GM15510 (cell line): Measurements from ENCODE around the gene OGFR.

Experiments
- POLR2A ChIP-seq: IDR thresholded peaks from 3 replicates; pipeline ENCODE4 v1.6.1; 2011; ENCODE audit warnings: borderline replicate concordance; ENCODE audit not compliant: insufficient read length; ENCODE audit errors: extremely low read depth

OGFR gene

GRCh38 chr20:62787866-62788265 lies 16.8 kb upstream of the OGFR start:
- TF ChIP-seq POLR2A, result no peak

DNA sequence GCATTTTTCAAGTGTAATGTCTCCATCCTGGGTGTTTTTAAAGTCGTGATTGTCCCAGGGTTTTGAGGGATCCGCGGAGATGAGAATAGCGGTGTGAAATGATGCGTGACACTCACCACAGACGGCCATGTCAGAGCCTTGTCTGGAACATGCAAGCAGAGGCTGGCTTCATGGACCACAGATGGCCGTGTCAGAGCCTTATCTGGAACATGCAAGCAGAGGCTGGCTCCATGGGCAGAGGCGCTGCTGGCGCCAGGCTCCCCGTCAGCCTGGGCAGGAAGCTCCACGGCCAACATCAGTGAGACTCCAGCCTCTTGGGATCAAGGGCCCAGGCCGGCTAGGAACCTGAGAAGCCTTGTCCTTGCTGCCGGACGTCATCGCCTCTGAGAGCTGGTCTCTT lies 16.0 kb upstream of the OGFR start:
- no peak for TF ChIP-seq POLR2A

DNA sequence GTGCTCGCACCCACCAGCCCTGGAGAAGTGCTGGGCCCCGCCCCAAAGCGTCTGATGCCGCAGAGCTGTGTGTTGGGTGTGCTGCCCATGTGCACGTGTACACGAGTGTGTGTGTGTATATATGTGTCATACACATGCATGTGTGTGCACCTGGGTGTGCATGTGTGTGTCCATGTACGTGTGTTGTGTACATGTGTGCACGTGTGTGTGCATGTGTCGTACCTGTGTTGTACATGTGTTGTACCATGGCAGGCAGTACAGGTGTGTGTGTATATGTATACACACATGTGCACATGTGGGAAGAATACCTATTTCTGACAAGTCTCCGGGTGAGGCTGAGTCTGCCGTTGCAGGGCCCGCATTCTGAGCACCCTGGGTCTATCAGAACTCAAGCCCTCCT lies 14.6 kb upstream of the OGFR start:
- no peak for TF ChIP-seq POLR2A

DNA sequence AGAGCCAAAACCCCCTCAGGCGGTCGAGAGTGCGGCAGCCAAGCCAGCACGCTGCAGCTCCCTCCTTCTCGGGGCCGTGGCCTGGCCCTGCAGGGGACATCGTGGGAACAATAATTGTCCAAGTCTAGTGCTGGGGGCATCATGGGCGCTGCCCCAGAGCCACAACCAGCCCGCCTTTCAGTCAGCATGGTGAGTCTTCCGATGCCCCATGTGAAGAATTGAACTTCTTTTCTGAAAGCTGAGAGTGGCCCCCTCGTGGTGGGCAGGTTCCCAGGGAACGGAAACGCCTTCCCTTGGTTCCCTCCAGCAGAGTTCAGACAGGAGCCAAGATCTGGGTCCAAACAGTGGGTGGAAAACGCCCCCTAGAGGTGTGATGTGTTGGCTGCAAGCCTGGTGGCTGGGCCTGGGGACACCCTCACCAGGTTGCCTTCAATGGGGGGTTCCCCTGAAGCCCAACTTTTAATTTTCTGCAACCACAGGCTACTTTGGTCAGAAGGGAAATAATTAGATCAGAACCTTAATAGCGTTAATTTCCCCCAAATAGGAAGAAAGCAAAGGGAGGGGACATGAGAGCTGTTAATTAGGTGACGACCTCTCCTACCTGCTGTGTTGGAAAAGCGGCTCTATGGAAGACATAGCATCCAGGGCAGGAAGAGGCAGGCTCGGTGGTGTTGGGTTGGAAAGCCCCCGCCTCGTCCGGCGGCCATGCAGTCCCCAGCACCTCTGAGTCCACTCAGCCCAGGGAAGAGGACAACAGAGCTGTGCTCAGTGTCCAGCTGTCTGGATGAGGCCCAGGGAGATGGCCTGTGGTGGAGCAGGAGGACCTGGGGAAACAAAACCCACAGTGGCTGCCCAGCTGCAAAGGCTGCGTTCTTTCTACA lies 13.1 kb upstream of the OGFR start:
- no peak for TF ChIP-seq POLR2A

DNA sequence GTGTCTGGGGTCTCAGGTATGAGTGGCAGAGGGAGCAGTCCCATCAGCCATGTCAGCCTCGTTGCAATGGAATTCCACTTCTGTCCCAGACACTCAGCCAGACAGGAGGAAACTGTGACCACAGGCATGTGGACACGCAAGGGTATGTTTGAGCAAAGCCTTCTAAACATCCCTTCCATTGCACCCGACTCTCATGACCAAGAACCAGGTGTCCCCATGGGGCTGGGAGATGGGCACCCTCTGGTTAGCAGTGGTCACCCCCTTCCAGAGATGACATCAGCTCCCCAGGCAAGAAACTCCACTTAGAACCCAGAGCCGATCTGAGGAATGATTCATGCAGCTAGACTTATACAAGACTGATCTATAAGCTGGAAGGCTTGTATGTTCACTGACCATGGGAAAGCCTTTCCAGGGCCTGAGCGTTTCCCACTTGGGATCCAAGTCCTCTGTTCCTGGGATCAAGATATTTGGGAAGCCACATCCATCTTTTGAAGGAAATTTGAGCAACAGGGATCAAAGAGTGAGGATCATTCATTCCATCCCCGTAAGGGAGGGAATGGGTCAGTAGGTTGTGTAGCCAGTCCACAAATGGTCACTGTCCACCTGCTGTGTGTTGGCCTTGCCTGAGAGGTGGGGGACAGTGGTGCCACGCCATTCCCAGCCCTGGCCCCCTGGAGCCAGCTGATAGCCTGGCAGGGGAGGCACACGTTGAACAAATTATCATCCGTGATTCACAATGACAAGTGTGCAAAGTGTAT lies 12.3 kb upstream of the OGFR start:
- no peak for TF ChIP-seq POLR2A

DNA sequence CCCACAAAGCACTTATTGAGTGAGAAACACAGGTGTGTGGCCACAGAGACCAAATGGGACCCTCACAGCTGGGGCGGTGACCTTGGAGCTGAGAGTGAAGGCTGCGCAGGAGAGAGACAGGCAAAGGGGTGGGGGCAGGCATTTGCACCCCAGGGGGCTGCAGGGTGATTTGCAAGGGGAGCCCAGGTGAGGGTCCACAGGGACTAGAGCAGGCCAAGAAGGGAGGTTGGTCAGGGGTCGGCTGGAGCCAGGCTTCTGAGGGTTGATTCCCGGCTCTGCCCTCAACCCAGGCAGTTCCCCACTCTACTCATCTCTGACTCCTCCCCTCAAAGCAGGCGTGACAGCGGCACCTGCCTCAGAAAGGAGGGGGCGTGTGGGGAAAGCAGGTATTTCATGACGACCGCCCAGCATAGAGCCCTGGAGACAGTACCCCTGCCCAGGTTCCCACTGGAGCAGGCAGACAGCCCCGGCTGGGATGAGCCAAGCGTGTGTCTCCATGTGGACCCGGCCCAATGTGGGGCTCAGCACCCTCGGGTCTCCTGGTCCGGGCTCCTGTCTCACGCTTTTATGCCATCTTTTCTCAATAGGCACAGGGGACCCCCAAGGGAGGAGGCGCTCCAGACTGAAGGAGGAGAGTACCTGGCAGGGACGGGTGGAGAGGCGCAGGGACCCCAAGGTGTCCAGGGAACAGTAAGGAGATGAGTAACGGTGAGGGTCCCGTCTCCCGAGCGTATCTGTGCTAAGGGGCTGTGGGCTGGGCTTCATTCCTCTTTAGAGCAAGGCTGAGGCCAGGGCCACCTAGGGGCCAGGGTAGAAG lies 11.5 kb upstream of the OGFR start:
- no peak for TF ChIP-seq POLR2A

GRCh38 chr20:62793757-62794006 lies 11.0 kb upstream of the OGFR start:
- TF ChIP-seq POLR2A, result no peak

DNA sequence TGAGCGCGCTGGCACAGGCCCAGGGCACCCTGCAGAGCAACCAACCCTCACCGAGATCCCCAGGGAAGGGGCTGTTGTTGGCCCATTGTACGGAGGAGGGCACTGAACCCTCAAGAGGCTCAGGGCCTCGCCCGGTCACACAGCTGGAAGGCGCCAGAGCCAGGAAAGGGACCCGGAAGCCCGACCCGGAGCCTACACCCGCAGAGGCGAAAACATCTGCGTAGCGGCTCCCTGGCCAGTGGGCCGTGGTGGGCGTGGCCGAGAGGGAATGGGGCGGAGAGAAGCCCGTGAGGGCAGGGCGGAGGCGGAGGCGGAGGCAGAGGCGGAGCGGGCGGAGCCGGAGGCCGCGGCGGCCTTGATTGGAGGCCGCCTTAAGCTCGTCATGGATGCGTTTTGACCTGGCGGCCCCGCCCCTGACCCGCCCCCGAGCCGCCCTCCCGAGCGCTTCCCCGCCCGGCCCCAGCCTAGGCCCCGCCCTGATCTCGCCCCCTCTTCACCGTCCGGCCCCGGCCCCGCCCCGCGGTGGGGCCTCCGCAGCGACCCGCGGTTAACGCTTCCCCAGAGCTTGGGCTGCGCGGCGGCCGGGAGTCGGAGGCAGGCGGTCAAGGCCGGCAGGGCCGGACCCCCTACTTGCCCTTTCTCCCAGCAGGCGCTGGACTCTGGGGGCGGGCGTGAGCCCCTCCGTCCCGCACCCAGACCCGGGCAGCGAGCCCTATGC lies 10.5 kb upstream of the OGFR start:
- TF ChIP-seq POLR2A, result peak; percentile 74

DNA sequence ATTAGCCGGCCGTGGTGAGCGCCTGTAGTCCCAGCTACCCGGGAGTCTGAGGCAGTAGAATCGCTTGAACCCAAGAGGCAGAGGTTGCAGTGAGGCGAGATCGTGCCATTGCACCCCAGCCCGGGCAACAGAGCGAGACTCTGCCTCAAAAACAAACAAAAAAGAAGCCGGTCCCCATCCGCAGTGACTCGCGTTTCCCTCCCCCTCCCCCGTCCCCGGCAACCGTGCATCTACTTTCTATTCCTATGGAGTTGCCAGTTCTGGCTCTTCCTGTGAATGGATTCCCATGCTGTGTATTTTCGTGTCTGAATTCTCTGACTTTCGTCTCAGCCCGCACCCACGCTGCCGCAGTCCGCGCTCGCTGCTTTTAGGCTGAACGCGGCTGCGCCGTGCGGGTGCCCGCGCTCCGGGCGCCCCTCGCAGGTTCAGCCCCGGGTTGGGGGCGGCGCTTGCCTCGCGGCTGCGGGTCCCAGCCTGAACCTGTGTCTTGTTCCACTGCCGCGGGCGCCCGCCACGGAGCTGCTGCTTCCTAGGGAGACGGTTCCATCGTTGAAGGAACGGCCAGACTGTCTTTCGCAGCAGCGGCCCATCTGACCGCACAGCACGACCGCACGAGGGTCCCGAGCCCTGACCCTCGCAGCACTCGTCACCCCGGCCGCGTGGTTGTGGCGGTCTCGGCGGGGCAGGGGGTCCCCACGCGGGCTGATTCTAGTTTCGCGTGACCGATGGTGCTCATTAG lies 9.4 kb upstream of the OGFR start:
- TF ChIP-seq POLR2A, result peak; percentile 41

GRCh38 chr20:62796699-62797491 lies 7.7 kb upstream of the OGFR start:
- TF ChIP-seq POLR2A, result no peak

- no peak for TF ChIP-seq POLR2A
Measured at GRCh38 chr20:62797671-62798532, 6.7 kb upstream of the OGFR start.

DNA sequence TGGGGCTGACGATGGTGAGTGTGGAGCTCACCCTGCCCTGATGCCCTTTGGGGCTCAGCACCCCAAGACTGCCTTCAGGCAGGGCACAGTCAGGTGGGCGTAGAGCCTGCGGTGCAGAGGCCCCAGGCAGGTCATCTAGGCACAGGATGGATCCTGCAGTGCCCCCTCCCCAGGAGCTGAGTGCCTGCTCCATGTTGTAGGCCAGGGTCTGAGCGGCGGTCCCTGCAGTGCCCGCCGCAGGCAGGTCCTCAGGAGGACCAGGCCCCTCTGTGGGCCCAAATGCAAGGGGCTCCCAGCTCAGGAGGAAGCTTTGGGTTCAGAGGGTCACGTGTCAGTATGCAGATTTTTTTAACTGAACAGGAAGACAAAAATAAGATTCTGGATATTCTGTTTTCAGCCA lies 5.6 kb upstream of the OGFR start:
- no peak for TF ChIP-seq POLR2A
